Suprapubic skin (tissue), 4 donors: ENCODE results near the gene CAMK2D.

ENCODE experiments used
- EP300 ChIP-seq: sonication (generic); formaldehyde crosslinking; IDR thresholded peaks from one replicate; pipeline ENCODE4 v1.6.1; 2017; ENCODE audit warnings: antibody characterized with exemption
- POLR2A ChIP-seq, 2 donors: fragments of 450-650 bp; IDR thresholded peaks; one replicate each; pipeline ENCODE4 v1.6.1; 2017; ENCODE audit warnings: antibody characterized with exemption in 2 of 2, mild to moderate bottlenecking in 2 of 2, moderate library complexity in 2 of 2
- POLR2AphosphoS5 ChIP-seq, 3 donors: sonication (generic); formaldehyde crosslinking; IDR thresholded peaks; one replicate each; pipeline ENCODE4 v1.6.1; 2017; ENCODE audit warnings: antibody characterized with exemption in 3 of 3
- TF ChIP-seq, protein P1 (sequence below), 2 donors: fragments of 200-600 bp in 1 of 2; fragments of 450-650 bp in 1 of 2; sonication (generic) in 1 of 2; IDR thresholded peaks; one replicate each; pipeline ENCODE4 v1.5.1; 2016 to 2019; ENCODE audit warnings: antibody characterized with exemption in 2 of 2, mild to moderate bottlenecking in 1 of 2, moderate library complexity in 1 of 2

GRCh38 chr4:113438596-113438995, 322.9 kb downstream of the CAMK2D start:
- TF ChIP-seq, protein P1, sequence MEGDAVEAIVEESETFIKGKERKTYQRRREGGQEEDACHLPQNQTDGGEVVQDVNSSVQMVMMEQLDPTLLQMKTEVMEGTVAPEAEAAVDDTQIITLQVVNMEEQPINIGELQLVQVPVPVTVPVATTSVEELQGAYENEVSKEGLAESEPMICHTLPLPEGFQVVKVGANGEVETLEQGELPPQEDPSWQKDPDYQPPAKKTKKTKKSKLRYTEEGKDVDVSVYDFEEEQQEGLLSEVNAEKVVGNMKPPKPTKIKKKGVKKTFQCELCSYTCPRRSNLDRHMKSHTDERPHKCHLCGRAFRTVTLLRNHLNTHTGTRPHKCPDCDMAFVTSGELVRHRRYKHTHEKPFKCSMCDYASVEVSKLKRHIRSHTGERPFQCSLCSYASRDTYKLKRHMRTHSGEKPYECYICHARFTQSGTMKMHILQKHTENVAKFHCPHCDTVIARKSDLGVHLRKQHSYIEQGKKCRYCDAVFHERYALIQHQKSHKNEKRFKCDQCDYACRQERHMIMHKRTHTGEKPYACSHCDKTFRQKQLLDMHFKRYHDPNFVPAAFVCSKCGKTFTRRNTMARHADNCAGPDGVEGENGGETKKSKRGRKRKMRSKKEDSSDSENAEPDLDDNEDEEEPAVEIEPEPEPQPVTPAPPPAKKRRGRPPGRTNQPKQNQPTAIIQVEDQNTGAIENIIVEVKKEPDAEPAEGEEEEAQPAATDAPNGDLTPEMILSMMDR (IDR thresholded peaks at IDR 0.05) = no peak
- TF ChIP-seq POLR2A (IDR thresholded peaks at IDR 0.05) = no peak
- no peak for TF ChIP-seq POLR2AphosphoS5 (IDR thresholded peaks at IDR 0.05)
- TF ChIP-seq EP300 = no peak
